Measurements from ENCODE around the gene MRPS2. TPM values are rescaled to one million over a fixed set of nuclear protein-coding genes. Genes with fewer than 3 reads are reported as not detected.

MRPS2 gene
- total and polyA plus RNA-seq, 2 experiments from 2014 or later: 76.2 to 79.9 TPM

DNA sequence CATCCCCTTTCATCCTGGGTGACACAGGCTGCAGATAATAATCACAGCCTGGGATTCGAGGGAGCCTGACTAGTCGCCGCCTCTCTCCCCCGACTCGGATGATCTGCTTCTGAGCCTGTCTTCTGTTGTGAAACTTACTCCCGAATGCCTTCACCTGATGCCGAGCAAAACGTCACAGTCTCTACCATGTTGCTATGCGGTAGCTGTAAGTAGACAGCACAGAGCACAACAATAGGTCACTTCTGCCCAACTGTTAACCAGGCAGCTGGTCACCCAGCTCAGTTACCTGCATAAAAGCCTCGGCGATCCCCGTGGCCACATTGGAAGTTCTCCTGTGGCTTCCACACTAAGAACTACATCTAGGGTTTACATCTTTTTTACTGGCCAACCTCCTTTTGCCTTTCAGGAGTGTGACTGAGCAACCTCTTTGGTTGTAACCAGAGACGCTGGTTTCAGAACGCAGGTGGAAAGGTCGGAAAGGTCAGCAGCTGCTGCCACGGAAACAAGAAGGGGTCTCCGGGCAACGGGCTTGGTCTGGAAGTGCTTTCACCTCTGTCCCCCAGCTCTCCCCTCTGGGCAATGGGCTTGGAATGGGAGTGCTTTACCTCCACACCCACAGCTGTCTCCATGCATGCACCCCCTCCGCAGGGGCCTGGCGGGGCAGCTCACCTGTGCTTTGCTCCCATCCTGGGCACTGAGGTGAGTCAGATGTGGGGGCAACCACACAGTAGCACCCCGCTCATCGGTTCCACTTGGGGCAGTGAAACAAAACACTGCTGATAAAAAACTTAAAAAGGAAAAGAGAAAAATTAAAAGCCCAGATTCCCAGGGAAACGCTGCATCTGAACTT lies 28.5 kb upstream of the MRPS2 start:
- H3K36me3 ChIP-seq: no peaks in the 10 kb centered on the region
- H3K4me3 ChIP-seq: no peak overlapping the region
- DNase-seq (ENCODE audit: low read depth in 1 of 2, low spot score in 1 of 2): peak in 1 of 2 donors; percentile 66
- no peaks in the 10 kb centered on the region for H3K9me3 ChIP-seq (ENCODE audit: low read depth)
- TF ChIP-seq CTCF (IDR thresholded peaks at IDR 0.05; ENCODE audit: low read depth, low read length): no peak
- peaks cover 51% of the 10 kb centered on the region for H3K4me1 ChIP-seq (ENCODE audit: low read depth)
- H3K27ac ChIP-seq: peak overlapping the region; percentile 88
- no peaks in the 10 kb centered on the region for H3K27me3 ChIP-seq

- Histone ChIP-seq H3K4me1 (ENCODE audit: low read depth) (peaks cover 39% of the 10 kb centered on the region), H3K36me3 (no peaks in the 10 kb centered on the region), H3K27ac (peak overlapping the region; percentile 88), H3K4me3 (no peak overlapping the region), H3K27me3 (no peaks in the 10 kb centered on the region), H3K9me3 (ENCODE audit: low read depth) (no peaks in the 10 kb centered on the region)
- TF ChIP-seq CTCF (IDR thresholded peaks at IDR 0.05; ENCODE audit: low read depth, low read length): no peak
- no peak for DNase-seq (ENCODE audit: low read depth in 1 of 2, low spot score in 1 of 2)
These were observed 26.4 kb upstream of the MRPS2 start for GRCh38 chr9:135473972-135474543.

GRCh38 chr9:135474915-135475314 lies 25.6 kb upstream of the MRPS2 start:
- TF ChIP-seq CTCF (IDR thresholded peaks at IDR 0.05; ENCODE audit: low read depth, low read length): peak; percentile 44
- no peak overlapping the region for H3K27ac ChIP-seq
- no peaks in the 10 kb centered on the region for H3K36me3 ChIP-seq
- H3K4me1 ChIP-seq (ENCODE audit: low read depth): peaks cover 33% of the 10 kb centered on the region
- H3K27me3 ChIP-seq: no peaks in the 10 kb centered on the region
- DNase-seq (ENCODE audit: low read depth in 1 of 2, low spot score in 1 of 2): peak; percentile 21 to 72
- no peaks in the 10 kb centered on the region for H3K9me3 ChIP-seq (ENCODE audit: low read depth)
- no peak overlapping the region for H3K4me3 ChIP-seq

DNA sequence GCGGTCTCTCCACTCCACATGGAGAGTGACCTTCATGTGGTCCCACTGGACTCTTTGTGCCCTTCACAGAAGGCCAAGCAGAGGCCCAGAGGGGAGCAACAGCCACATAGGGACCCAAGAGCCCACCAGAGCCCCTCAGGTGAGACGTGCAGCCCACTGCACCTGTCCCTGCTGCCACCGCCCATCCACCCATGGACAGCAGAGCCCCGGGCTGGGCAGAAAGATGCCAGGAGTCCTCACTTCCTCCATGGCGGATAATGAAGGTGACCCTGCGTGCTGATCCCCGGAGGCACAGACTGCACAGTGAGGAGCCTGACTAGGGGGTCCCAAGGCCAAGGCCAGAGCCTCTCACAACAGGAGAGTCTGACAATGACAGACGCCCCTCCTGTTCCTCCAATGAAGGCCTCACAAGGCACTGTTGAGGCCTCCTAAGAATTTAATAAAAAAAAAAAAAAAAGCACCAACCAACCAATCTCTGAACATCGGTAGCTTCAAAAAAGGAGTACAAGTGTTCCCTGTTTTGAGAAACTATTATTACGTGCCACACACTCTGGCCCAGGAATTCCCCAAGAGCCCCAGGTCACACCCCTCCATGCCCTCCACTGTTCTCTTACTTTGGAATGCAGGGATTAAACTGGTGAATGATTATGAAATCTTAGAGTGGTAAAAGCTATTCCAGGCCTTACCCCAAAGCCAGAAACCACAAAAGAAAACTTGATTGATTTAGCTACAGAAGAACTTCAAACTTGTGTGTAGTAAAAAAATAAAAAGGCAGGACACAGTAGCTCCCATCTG lies 23.7 kb upstream of the MRPS2 start:
- H3K4me3 ChIP-seq: no peak overlapping the region
- no peak for TF ChIP-seq CTCF (IDR thresholded peaks at IDR 0.05; ENCODE audit: low read depth, low read length)
- H3K27me3 ChIP-seq: no peaks in the 10 kb centered on the region

GRCh38 chr9:135478191-135478590 lies 22.3 kb upstream of the MRPS2 start:
- DNase-seq (ENCODE audit: low read depth in 1 of 2, low spot score in 1 of 2): no peak
- Histone ChIP-seq H3K27me3 (no peaks in the 10 kb centered on the region), H3K4me3 (no peak overlapping the region), H3K9me3 (ENCODE audit: low read depth) (no peaks in the 10 kb centered on the region), H3K4me1 (ENCODE audit: low read depth) (peaks cover 21% of the 10 kb centered on the region), H3K36me3 (no peaks in the 10 kb centered on the region), H3K27ac (no peak overlapping the region)
- no peak for TF ChIP-seq CTCF (IDR thresholded peaks at IDR 0.05; ENCODE audit: low read depth, low read length)

More for the DNA sequence above, 23.7 kb upstream of the MRPS2 start:
- DNase-seq (ENCODE audit: low read depth in 1 of 2, low spot score in 1 of 2): peak in 1 of 2 donors; percentile 48
- no peaks in the 10 kb centered on the region for H3K36me3 ChIP-seq
- H3K27ac ChIP-seq: no peak overlapping the region
- peaks cover 35% of the 10 kb centered on the region for H3K4me1 ChIP-seq (ENCODE audit: low read depth)
- H3K9me3 ChIP-seq (ENCODE audit: low read depth): no peaks in the 10 kb centered on the region

Measured in cardiac muscle cell (in vitro differentiated cells and primary cell).